ENCODE data around the gene FMNL2. TPM values are rescaled to one million over a fixed set of nuclear protein-coding genes. Genes with fewer than 3 reads are reported as not detected.

The FMNL2 gene
- total and polyA plus RNA-seq, 4 experiments from 2014 or later = 0.06 to 1.6 (median 0.94) TPM; not detected in 1

DNA sequence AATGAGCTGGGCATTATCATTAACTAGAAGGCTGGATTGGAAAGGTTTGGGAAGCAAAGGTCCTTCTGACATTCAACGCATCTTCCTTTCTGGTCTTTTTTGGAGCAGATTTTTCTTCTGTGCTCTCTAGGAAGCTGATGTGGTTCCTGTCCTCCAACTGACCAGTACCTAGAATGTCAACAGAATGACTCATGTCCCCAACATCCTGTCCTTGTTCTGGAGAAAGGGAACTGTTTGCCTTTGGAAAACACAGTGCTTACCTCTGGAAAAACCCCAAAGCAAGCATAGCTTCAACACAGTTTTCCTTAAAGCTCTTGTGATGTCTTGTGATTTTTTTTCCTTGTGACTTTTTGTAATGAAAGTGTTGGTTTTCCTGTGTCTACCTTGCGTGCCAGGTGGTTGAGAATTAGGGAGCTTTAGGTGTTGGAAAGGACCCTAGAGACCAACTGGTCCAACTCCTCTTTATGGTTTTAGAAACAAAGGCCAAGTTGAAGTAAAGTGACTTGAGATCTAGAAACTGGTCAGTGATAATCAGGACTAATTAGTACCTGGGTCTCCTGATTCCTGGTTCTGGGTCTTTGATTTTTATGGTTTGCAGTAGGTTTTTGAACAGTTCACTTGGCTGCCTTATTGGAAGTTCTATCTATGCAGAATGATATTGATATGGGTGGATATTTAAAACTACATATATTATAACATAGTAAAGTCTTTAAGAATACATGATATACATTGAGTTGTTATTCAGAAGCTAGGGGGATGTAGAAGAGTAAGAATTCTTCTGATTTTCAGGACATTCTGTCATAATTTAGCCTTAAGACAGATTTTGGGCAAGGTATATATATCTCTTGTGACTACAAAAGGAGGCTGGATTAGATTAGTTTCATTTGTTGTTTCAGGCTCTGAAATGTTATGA lies 70.5 kb downstream of the FMNL2 start:
- H3K36me3 Mint-ChIP-seq = no peaks in the 10 kb centered on the region
- DNase-seq = no peak
- Histone ChIP-seq H3K4me1 (ENCODE audit: insufficient read depth, low read length) (no peaks in the 10 kb centered on the region), H3K36me3 (ENCODE audit: insufficient read depth, low read length) (no peaks in the 10 kb centered on the region), H3K4me3 (ENCODE audit: low read length in 2 of 2) (no peak overlapping the region), H3K9me3 (ENCODE audit: control insufficient read depth in 1 of 2, low read length in 2 of 2) (no peaks in the 10 kb centered on the region), H3K27me3 (ENCODE audit: insufficient read depth, low read length) (no peaks in the 10 kb centered on the region), H3K27ac (ENCODE audit: low read depth, low read length) (no peak overlapping the region)
- peaks cover 4 to 11% (median 7%) of the 10 kb centered on the region in 4 donors for H3K4me1 Mint-ChIP-seq
- intact Hi-C loops (cut with micrococcal nuclease) = no loop called here
- POLR2A ChIA-PET (ENCODE audit: partially characterized antibody) = no interaction called here
- H3K9me3 Mint-ChIP-seq = no peaks in the 10 kb centered on the region
- H3K27ac Mint-ChIP-seq = no peak overlapping the region
- no peak overlapping the region for H3K4me3 Mint-ChIP-seq
- CTCF ChIA-PET (ENCODE audit: partially characterized antibody) = interaction anchor here (1.6 kb wide), 1 partner anchor 230 kb away, joined by 3 read pairs; the partner anchor contains the start of gene STAM2
- peaks cover 3 to 8% of the 10 kb centered on the region in 2 donors for H3K27me3 Mint-ChIP-seq

- no peaks in the 10 kb centered on the region for H3K9me3 Mint-ChIP-seq
- H3K4me3 Mint-ChIP-seq = no peak overlapping the region
- no peaks in the 10 kb centered on the region for H3K9me3 ChIP-seq (ENCODE audit: control insufficient read depth in 1 of 2, low read length in 2 of 2)
- peaks cover 4 to 8% of the 10 kb centered on the region in 2 donors for H3K27me3 Mint-ChIP-seq
- intact Hi-C loops (cut with micrococcal nuclease) = no loop called here
- no peak overlapping the region for H3K27ac Mint-ChIP-seq
- ChIA-PET CTCF (ENCODE audit: partially characterized antibody) (interaction anchor here (1.6 kb wide), 1 partner anchor 230 kb away, joined by 3 read pairs; the partner anchor contains the start of gene STAM2), POLR2A (ENCODE audit: partially characterized antibody) (no interaction called here)
- H3K4me1 Mint-ChIP-seq = peaks cover 4 to 11% (median 7%) of the 10 kb centered on the region in 4 donors
- no peak overlapping the region for H3K27ac ChIP-seq (ENCODE audit: low read depth, low read length)
- no peak for DNase-seq
- no peak overlapping the region for H3K4me3 ChIP-seq (ENCODE audit: low read length in 2 of 2)
- H3K36me3 ChIP-seq (ENCODE audit: insufficient read depth, low read length) = no peaks in the 10 kb centered on the region
- no peaks in the 10 kb centered on the region for H3K4me1 ChIP-seq (ENCODE audit: insufficient read depth, low read length)
- no peaks in the 10 kb centered on the region for H3K36me3 Mint-ChIP-seq
- no peaks in the 10 kb centered on the region for H3K27me3 ChIP-seq (ENCODE audit: insufficient read depth, low read length)
These were observed 71.3 kb downstream of the FMNL2 start for GRCh38 chr2:152406119-152406835.

GRCh38 chr2:152406836-152407161 lies 71.8 kb downstream of the FMNL2 start:
- CTCF ChIA-PET (ENCODE audit: partially characterized antibody) = interaction anchor here (1.6 kb wide), 1 partner anchor 231 kb away, joined by 3 read pairs; the partner anchor contains the start of gene STAM2
- H3K27ac ChIP-seq (ENCODE audit: low read depth, low read length) = no peak overlapping the region
- H3K4me1 Mint-ChIP-seq = peaks cover 4 to 11% (median 7%) of the 10 kb centered on the region in 4 donors
- H3K9me3 ChIP-seq (ENCODE audit: control insufficient read depth in 1 of 2, low read length in 2 of 2) = no peaks in the 10 kb centered on the region
- no peak overlapping the region for H3K27ac Mint-ChIP-seq
- H3K4me3 Mint-ChIP-seq = no peak overlapping the region
- POLR2A ChIA-PET (ENCODE audit: partially characterized antibody) = no interaction called here
- no peak for DNase-seq
- H3K27me3 ChIP-seq (ENCODE audit: insufficient read depth, low read length) = no peaks in the 10 kb centered on the region
- peaks cover 4 to 9% of the 10 kb centered on the region in 2 donors for H3K27me3 Mint-ChIP-seq
- H3K4me1 ChIP-seq (ENCODE audit: insufficient read depth, low read length) = no peaks in the 10 kb centered on the region
- intact Hi-C loops (cut with micrococcal nuclease) = no loop called here
- no peaks in the 10 kb centered on the region for H3K36me3 ChIP-seq (ENCODE audit: insufficient read depth, low read length)
- H3K4me3 ChIP-seq (ENCODE audit: low read length in 2 of 2) = no peak overlapping the region
- no peaks in the 10 kb centered on the region for H3K36me3 Mint-ChIP-seq
- no peaks in the 10 kb centered on the region for H3K9me3 Mint-ChIP-seq

DNA sequence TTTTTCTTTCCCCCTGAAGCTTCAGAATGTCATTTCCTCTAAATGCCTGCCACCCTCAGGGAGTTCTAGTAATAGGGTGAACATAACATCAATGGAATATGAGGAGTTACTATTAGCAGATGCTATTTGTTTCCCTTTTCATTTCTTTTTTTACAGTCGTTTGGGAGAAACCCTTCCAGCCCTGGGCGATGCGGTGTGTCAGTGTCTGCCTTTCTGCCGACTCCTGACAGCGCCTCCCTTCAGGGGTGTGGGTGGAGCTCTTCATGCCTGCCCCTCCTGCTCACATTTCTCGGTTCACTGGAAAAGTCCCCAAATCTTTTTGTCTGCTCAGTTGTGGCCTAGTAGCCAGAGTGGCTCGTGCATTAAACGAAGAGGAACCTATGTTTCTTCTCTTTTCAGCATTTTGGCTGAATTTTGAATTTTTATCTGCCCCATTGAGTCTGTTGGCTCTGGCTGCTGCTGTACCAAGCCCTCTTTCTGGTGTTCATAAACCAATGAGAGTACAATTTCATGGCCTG lies 72.3 kb downstream of the FMNL2 start:
- H3K4me1 ChIP-seq (ENCODE audit: insufficient read depth, low read length) = no peaks in the 10 kb centered on the region
- POLR2A ChIA-PET (ENCODE audit: partially characterized antibody) = no interaction called here
- H3K4me3 Mint-ChIP-seq = peak overlapping the region in 6 of 8 donors; percentile 1 to 40 (median 28)

GRCh38 chr2:152407806-152408205 lies 72.8 kb downstream of the FMNL2 start:
- Histone ChIP-seq H3K27me3 (ENCODE audit: insufficient read depth, low read length) (no peaks in the 10 kb centered on the region), H3K4me1 (ENCODE audit: insufficient read depth, low read length) (no peaks in the 10 kb centered on the region), H3K36me3 (ENCODE audit: insufficient read depth, low read length) (no peaks in the 10 kb centered on the region), H3K4me3 (ENCODE audit: low read length in 2 of 2) (no peak overlapping the region), H3K9me3 (ENCODE audit: control insufficient read depth in 1 of 2, low read length in 2 of 2) (no peaks in the 10 kb centered on the region), H3K27ac (ENCODE audit: low read depth, low read length) (no peak overlapping the region)
- no peak overlapping the region for H3K27ac Mint-ChIP-seq
- ChIA-PET POLR2A (ENCODE audit: partially characterized antibody) (no interaction called here), CTCF (ENCODE audit: partially characterized antibody) (no interaction called here)
- peaks cover 4 to 9% of the 10 kb centered on the region in 2 donors for H3K27me3 Mint-ChIP-seq
- DNase-seq = no peak
- H3K36me3 Mint-ChIP-seq = no peaks in the 10 kb centered on the region
- intact Hi-C loops (cut with micrococcal nuclease) = no loop called here
- H3K4me1 Mint-ChIP-seq = peaks cover 4 to 11% (median 5%) of the 10 kb centered on the region in 4 donors
- no peaks in the 10 kb centered on the region for H3K9me3 Mint-ChIP-seq
- peak overlapping the region in 2 of 8 donors; percentile 8 to 33 for H3K4me3 Mint-ChIP-seq

More for the DNA sequence above, 72.3 kb downstream of the FMNL2 start:
- no peaks in the 10 kb centered on the region for H3K27me3 ChIP-seq (ENCODE audit: insufficient read depth, low read length)
- intact Hi-C loops (cut with micrococcal nuclease) = no loop called here
- H3K36me3 Mint-ChIP-seq = no peaks in the 10 kb centered on the region
- no peaks in the 10 kb centered on the region for H3K9me3 Mint-ChIP-seq
- H3K27ac Mint-ChIP-seq = peak overlapping the region in 1 of 7 donors; percentile 25
- H3K27me3 Mint-ChIP-seq = peaks cover 4 to 9% of the 10 kb centered on the region in 2 donors
- peak in 2 of 5 donors; percentile 3 to 42 for DNase-seq
- no peak overlapping the region for H3K27ac ChIP-seq (ENCODE audit: low read depth, low read length)
- no peaks in the 10 kb centered on the region for H3K9me3 ChIP-seq (ENCODE audit: control insufficient read depth in 1 of 2, low read length in 2 of 2)
- H3K36me3 ChIP-seq (ENCODE audit: insufficient read depth, low read length) = no peaks in the 10 kb centered on the region
- CTCF ChIA-PET (ENCODE audit: partially characterized antibody) = no interaction called here
- no peak overlapping the region for H3K4me3 ChIP-seq (ENCODE audit: low read length in 2 of 2)
- peaks cover 4 to 11% (median 7%) of the 10 kb centered on the region in 4 donors for H3K4me1 Mint-ChIP-seq

- H3K36me3 Mint-ChIP-seq = no peaks in the 10 kb centered on the region
- no peak for DNase-seq
These were observed 73.3 kb downstream of the FMNL2 start for GRCh38 chr2:152408254-152408653.

More at GRCh38 chr2:152408254-152408653, 73.3 kb downstream of the FMNL2 start:
- Histone ChIP-seq H3K27me3 (ENCODE audit: insufficient read depth, low read length) (no peaks in the 10 kb centered on the region), H3K4me3 (ENCODE audit: low read length in 2 of 2) (no peak overlapping the region), H3K9me3 (ENCODE audit: control insufficient read depth in 1 of 2, low read length in 2 of 2) (no peaks in the 10 kb centered on the region), H3K4me1 (ENCODE audit: insufficient read depth, low read length) (no peaks in the 10 kb centered on the region), H3K27ac (ENCODE audit: low read depth, low read length) (no peak overlapping the region), H3K36me3 (ENCODE audit: insufficient read depth, low read length) (no peaks in the 10 kb centered on the region)
- CTCF ChIA-PET (ENCODE audit: partially characterized antibody) = no interaction called here
- H3K9me3 Mint-ChIP-seq = no peaks in the 10 kb centered on the region
- H3K27me3 Mint-ChIP-seq = peaks cover 6 to 9% of the 10 kb centered on the region in 2 donors
- H3K4me3 Mint-ChIP-seq = no peak overlapping the region
- peaks cover 2 to 8% (median 2%) of the 10 kb centered on the region in 4 donors for H3K4me1 Mint-ChIP-seq
- POLR2A ChIA-PET (ENCODE audit: partially characterized antibody) = no interaction called here
- no peak overlapping the region for H3K27ac Mint-ChIP-seq
- intact Hi-C loops (cut with micrococcal nuclease) = no loop called here

Data from CD4-positive, alpha-beta memory T cell (primary cell).